Gastroesophageal sphincter (tissue), 2 donors: ENCODE measurements around the gene STXBP4.

Experiments used
- POLR2A ChIP-seq, 2 donors: fragments of 450-650 bp; IDR thresholded peaks; one replicate each; pipeline ENCODE4 v1.6.1; 2017; ENCODE audit warnings: antibody characterized with exemption in 2 of 2, mild to moderate bottlenecking in 2 of 2, moderate library complexity in 1 of 2
- POLR2AphosphoS5 ChIP-seq: sonication (generic); formaldehyde crosslinking; IDR thresholded peaks from one replicate; pipeline ENCODE4 v1.6.1; 2017; ENCODE audit warnings: antibody characterized with exemption

DNA sequence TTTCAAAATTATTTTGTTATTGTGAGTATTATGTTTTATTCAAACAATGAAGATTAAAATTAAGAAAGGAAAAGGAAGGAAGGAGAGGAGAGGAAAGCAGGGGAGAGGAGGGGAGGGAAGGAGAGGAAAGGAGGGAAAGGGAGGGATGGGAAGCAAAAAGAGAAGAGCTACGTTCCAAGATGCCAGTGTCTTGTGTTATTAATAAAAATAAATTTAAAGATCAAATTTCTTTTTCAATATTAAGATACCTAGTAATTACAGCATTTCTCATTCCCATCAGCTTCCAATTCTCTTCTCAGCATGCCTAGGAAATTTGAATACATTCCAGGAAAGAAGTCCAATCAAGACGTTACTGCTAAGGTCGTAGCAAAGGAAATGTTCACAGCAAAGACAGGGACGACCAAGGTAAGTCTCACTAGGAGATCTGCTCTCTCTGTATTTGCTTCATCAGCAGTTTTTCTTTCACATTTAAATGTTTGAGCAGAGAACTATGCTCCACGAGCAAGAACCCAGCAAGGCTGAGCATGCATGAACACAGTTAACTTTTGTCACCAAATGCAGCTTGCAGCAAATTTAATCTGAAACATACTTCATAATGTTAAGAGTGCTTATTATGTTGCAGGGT, 232.9 kb downstream of the STXBP4 start:
- TF ChIP-seq POLR2AphosphoS5 (no peak), POLR2A (IDR thresholded peaks at IDR 0.05) (no peak)
